GM21515 (cell line): ENCODE measurements around the gene REM2.
A peak's percentile ranks its signal among the peaks of the same experiment; 100 is the strongest.

Experiments
- ATAC-seq: cut with Tn5 transposase; IDR thresholded peaks from one replicate; pipeline ENCODE4 v1.9.1; 2021; ENCODE audit not compliant: unreplicated experiment

Gene REM2

GRCh38 chr14:22928237-22929103 is 45.4 kb downstream of the REM2 start:
- no peak for ATAC-seq

GRCh38 chr14:22929104-22929960 is 46.3 kb downstream of the REM2 start, which contains the start of gene PRMT5:
Gene PRMT5 (minus strand): TSS chr14:22929376. CDS start chr14:22929361, 15 bp downstream.
- ATAC-seq: peak; percentile 90

- ATAC-seq: no peak
Observed at GRCh38 chr14:22929961-22930364, 46.9 kb downstream of the REM2 start.

GRCh38 chr14:22932146-22932545 is 49.1 kb downstream of the REM2 start:
- ATAC-seq: no peak

- no peak for ATAC-seq
Observed at GRCh38 chr14:22935156-22935555, 52.1 kb downstream of the REM2 start.
